Lung microvascular endothelial cell (primary cell): ENCODE results near the gene PRR13. TPM values are rescaled to one million over a fixed set of nuclear protein-coding genes. Genes with fewer than 3 reads are reported as not detected.
"Not testable (repeated sequence)": the region's sequence is repeated elsewhere in the genome, so short reads cannot be mapped to it uniquely, and the experiment has no call there.

ENCODE experiments used
- DNase-seq, 2 donors: peaks; one replicate each; pipeline versions ENCODE4 v3.0.0 to v3.0.0-alpha.2; 2010; ENCODE audit warnings: low read depth in 2 of 2
- total RNA-seq: library from RNA; depleted of rRNA; stranded (reverse); fragments of >200 nt; gene quantifications from 2 replicates; pipeline ENCODE4 v1.2.1, GENCODE V29; 2014

The PRR13 gene
- total RNA-seq, 1 donor from 2014 or later = 14.1 TPM

DNA sequence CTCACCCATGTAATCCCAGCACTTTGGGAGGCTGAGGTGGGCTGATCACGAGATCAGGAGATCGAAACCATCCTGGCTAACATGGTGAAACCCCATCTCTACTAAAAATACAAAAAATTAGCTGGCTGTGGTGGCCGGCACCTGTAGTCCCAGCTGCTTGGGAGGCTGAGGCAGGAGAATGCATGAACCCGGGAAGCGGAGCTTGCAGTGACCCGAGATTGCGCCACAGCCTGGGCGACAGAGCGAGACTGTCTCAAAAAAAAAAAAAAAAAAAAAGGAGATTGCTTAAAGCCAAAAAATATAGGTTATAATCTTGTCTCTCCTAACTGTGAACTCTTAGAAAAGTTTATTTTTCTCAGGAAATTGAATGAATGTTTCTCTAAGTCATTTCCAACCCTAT is 6.2 kb upstream of the PRR13 start:
- not testable (repeated sequence) for DNase-seq

DNA sequence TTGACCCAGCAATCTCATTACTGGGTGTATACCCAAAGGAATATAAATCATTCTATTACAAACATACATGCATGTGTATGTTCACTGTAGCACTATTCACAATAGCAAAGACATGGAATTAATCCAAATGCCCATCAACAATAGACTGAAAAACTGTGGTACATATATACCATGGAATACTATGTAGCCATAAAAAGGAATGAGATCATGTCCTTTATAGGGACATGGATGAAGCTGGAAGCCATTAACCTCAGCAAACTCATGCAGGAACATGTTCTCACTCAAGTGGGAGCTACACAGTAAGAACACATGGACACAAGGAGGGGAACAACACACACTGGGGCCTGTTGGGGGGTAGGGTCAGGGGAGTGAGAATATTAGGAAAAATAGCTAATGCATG is 2.0 kb upstream of the PRR13 start:
- DNase-seq = not testable (repeated sequence)

DNA sequence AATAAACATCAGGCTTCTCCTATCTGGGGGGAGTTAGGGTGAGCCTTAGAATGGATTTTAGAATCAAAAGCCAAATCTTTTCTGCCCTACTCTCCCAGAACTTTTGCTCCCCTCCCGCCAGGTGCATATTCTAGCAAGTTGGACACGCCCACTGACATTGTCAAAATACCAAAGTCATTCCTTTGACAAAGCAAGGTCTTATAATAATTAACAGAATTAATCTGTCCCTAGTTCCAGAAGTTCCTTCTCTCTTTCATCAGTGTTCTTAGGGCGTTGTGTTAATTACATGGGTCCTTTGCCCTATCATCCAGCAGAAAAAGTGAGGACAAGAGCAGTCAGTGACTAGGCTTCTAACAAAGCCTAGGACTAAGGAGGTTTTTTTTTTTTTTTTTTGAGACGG is 2.4 kb downstream of the PRR13 start:
- DNase-seq = no peak

DNA sequence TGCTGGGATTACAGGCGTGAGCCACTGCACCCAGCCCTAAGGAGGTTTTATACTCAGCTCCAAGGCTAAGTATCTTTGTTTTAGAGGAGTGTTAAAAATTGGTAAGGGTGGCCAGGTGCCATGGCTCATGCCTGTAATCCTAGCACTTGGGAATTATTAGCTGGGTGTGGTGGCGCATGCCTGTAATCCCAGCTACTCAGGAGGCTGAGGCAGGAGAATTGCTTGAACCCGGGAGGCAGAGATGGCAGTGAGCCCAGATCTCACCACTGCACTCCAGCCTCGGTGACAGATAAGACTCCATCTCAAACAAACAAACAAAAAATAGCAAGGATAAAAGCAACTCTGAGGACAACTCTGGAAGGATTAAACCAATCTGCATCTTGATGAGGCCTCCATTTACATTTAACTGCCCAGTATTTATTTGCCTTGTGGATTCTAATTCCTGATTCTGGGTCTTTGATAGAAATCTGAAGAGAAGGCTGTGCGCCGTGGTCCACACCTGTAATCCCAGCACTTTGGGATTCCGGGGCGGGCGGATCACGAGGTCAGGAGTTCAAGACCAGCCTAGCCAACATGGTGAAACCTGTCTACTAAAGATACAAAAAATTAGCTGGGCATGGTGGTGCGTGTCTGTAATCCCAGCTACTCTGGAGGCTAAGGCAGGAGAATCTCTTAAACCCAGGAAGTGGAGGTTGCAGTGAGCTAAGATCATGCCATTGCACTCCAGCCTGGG is 3.2 kb downstream of the PRR13 start:
- not testable (repeated sequence) for DNase-seq

DNA sequence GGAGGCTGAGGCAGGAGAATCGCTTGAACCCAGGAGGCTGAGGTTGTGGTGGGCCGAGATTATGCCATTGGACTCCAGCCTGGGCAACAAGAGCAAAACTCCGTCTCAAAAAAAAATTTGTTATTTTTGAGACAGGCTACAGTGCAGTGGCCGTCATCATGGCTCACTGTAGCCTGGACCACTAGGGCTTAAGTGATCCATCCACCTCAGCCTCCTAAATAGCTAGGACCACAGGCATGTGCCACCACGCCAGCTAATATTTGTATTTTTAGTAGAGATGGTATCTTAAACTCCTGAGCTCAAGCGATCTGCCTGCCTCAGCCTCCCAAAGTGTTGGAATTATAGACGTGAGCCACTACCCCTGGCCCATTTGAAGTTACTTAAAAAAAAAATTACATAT is 9.4 kb downstream of the PRR13 start:
- no peak for DNase-seq

DNA sequence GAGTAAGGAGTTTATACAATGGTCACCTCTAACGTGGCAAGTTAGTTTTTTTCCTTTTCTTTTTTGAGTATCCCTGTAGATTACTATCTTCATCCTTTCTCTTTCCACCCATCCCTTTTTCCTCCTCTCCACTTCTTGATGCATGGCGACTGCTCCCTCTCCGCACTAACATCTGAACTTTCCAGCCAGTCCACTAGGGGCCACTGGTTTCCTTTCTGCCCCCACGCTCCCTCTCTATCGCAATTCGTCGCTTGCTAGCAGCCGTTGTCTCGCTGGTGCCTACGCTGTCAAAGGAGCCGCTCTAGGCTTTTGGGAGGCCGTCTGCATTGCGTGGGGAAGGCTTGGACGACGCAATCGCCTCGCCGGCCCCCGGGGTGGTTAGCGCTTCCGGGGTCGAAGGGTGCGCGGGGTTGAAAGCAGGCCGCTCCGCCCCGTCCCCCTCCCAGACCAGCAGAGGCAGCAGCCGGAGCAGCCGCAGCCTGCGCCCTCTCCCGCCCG is 10.2 kb downstream of the PRR13 start, which contains the start of gene PCBP2:
PCBP2 (plus strand) TSS at position 442 of the 498 bp plus-strand sequence. CDS start 2,699 bp downstream, outside the sequence.
- peak; percentile 100 for DNase-seq

DNA sequence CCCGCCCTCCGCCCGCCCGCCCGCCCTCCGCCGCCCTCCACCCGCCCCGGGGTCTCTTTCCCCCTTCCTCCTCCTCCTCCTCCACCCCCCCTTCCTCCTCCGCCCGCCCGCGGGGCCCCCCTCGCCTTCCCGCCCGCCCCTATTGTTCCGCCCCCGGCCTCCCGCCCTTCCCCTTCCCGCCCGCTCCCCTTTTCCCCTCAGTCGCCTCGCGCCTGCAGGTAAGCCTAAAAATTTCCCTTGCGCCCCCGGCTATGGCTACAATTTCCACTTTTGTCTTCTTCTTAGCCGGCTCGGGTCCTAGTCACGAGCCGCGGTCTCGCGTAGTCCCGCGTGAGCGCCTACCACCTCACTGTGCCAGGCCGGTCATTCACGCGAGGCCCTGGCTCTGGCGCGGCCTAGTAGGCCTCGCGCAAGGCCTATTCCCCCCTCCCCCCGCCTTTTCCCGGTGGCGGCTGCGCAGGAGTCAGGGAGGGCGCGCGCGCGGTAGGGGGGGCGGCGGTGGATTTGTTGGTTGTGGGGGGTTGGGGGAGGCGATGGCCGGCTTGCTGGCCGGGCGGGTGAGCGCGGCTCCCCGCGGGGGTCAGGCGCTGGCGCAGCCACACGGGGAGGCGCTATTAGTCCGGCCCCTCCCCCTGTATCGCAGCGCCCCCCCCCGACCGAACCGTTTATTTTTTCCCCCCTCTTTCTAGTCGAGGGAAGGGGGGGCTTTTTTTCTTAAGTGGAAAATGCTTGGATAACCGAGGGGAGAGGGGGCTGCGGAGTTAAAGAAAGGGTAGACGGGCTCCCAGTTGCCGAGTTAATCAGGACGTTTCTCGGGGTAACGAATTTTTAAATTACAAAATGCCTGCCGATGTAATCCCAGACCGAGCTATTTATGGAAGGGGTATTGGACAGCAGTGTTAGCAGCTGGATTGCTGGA is 10.9 kb downstream of the PRR13 start:
- DNase-seq = peak; percentile 96

DNA sequence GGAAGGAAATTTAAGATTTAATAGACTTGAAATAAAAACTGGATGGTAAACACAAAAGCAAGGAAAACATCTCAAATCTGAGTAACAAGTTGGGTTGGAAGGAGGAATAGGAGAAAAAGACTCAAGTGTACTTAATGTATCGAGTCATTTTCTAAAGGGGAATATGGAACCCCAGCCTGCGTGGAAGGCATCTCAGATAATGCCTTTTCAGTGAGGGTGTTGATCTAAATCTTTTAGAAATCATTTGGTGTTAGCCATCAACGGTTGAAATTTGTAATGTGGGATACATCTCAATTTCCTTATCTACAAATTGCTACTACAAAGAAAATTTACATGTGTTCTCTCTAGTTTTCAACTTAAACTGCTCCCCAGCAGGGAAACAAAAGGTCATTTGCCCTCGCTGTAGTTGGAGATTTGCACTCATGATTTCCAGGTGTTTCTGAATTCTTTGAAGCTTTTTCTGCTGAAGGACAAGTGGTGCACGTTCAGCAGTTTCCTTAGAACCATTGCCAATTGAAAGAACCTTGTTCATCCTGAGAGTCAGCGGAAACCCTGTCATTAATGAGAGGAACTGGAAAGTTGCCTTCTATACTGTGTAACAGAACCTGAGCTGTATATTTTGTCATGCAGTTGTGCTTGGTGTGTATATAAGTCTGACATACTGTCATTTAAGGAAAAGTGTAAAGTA is 12.6 kb downstream of the PRR13 start:
- DNase-seq = peak; percentile 15 to 40

DNA sequence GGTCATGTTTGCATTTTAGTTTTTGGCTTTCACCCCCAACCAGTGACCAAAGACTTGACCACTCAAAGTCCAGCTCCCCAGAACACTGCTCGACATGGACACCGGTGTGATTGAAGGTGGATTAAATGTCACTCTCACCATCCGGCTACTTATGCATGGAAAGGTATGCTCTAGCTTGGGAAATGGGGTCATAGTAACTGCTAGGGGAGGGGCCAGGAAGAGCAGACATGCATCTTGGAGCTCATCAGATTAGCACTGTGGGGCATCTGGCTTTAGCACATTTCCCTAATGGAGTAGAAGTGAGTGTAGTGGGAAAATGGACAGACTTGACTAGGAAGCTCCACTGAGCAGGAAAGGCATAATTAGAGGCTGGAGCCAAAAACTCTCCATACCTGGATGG is 13.2 kb downstream of the PRR13 start:
- DNase-seq = no peak

DNA sequence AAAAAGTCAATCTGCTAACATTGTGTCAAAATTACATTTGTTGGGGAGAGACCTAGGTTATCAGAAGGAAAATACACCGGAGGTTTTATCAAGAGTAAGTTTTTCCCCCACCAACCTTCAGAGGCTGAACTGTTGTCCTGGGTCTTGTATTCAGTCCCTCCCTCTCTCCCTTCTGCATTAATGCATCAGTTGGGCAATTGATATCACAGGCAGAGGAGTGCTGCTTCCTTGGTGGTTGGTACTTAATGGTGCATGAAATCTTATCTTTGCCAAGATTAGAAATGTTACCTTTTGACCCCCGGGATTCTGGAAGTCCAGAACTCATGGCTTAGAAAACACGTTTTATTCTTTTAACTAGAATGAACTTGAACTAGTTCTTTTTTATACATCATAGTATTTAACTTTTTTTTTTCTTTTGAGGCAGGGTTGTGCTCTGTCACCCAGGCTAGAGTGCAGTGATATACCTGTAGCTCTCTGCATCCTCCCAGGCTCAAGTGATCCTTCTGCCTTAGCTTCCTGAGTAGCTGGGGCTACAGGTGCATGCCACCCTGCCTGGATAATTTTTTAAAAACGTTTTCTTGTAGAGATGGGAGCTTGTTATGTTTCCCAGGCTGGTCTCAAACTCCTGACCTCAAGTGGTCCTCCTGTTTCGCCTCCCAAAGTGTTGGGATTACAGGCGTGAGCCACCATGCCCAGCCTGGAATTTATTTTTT is 15.3 kb downstream of the PRR13 start:
- no peak for DNase-seq

DNA sequence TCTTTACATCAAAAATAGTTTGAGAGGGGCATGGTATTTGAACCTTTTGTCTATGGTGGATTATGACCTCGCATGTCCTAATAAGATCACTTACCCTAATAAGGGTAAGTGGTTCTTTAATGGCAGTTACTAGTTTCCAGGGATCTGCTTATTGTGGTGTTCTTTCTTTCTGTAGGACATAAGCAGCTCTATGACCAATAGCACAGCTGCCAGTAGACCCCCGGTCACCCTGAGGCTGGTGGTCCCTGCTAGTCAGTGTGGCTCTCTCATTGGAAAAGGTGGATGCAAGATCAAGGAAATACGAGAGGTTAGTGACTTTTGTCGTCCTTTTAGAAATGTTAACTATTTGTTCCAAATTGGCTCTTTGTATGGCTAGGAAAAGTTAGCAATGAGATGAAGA is 17.6 kb downstream of the PRR13 start:
- DNase-seq = no peak

DNA sequence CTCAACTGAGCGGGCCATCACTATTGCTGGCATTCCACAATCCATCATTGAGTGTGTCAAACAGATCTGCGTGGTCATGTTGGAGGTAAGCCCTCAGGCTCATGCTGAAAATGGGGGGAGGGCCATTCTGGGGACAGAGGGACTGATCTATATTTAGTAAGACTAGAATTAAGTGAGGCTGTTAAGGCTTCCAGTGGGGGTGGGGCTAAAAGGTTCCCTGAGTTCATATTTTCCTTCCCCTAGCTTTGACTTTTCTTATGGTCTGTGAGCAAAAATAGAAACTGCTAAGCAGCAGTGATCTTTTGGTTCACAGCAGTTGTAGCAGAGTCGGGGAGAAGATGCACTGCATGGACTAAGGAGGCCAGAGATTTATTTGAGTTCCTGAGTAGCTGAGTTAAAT is 19.5 kb downstream of the PRR13 start:
- no peak for DNase-seq

DNA sequence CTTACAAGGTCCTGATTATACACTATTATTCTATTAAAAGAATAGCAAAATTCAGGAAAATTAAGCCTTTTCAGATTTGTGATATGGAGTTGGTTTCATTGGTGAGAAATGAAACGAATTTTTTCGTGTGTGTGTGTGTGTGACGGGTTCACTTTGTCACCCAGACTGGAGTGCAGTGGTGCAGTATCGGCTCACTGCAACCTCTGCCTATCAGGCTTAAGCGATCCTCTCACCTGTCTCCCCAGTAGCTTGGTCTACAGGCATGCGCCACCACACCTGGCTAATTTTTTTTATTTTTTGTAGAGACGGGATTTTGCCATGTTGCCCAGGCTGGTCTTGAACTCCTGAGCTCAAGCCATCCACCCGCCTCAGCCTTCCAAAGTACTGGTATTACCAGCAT is 20.1 kb downstream of the PRR13 start:
- no peak for DNase-seq

DNA sequence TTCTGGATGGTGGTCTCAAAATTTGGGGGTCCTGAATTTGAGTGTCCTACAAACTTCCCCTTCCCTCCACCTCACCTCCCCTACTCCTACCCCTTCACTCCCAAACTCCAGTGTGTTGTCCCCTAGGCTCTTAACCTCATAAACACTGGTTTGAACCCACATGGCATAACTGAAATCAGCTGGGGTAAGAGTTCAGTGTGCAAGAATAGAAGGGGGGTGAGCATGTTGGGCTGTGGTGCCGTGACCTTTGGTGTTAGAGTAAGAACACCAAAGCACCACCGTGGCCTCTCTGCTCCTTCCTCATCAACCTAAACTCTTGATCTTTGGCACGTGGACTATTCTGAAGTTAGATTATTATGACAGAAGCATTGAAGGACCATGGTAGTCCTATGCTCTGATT is 21.4 kb downstream of the PRR13 start:
- no peak for DNase-seq

DNA sequence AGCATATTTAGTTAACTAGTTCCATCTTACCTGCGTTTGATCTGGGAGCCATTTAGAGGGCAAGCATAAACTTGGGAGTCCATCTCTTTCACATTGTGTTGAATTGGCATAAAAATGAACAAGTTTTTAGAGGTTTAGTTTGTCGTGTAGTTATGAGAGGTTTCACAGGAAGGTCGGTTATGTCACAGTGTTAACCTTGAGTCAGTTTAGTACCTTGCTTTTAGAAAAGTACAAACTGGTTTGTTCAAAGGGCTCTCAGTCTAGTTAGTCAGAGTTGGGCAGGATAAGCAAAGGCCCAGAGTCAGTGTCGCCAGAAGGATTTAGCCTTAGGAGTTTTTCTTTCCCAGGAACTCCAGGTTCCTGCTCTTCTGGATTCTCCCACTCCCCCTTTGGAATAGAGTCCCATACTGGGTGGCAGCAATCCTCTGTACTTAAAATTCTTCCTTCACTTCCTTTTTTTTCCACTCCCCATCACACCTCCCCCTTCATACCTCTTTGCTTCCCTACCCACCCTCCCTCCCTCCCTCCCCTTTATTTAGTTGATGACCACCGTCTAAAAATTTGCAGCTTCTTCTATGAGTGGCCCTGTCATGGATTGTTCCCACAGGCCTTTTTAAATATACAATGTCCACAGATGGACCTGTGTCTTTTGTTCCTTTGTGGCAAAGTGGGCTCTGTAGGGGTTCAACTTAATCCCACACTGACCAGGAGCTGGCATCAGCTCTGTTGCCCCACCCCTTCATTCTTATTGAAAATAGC is 22.4 kb downstream of the PRR13 start:
- DNase-seq = no peak

DNA sequence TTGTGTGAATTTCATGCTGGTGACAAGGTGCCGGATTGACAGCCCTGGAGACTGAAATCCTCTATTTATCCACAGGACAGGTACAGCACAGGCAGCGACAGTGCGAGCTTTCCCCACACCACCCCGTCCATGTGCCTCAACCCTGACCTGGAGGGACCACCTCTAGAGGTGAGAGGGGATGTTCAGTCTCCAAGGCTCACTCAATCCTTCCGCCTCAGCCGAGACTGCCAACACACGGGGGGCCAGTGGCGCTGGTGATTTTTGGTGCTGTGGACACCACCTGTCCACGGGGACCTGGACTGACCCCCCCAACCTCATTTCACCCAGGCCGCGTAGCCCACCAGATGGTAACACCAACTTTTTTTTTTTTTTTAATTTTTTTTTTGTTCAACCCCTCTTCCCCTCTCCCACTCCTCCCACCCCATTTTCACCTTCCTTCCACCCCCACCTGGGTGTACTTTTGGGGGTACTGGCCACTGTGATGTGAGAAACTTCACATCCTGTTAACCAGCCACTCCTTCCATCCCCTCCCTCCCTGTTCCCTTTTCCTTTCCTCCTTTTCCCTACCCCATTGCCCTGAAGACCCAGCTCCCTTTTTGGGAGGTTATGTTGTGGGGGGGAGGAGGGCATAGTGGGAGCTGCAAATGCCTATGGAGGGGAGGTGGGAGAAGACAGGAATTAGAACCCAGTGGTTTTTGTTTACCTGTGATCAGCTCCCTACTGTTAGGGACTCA is 23.3 kb downstream of the PRR13 start:
- no peak for DNase-seq

DNA sequence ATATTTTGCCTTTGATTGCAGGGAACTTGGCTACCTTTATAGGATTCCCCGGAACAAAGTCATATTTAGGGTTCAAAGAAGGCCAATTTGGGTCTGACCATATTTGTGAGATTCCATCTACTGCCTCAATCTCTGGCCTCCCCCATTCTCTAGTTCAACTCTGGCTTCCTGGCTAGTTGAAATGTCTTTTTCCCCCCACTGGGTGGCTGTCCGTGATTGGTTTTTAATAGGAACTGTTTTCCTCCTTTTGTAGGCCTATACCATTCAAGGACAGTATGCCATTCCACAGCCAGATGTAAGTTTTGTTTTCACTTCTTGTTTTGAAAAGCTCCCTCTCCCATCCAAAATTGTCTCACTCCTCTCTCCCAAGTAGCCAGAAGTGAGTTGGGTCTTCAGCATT is 24.1 kb downstream of the PRR13 start:
- DNase-seq = no peak

DNA sequence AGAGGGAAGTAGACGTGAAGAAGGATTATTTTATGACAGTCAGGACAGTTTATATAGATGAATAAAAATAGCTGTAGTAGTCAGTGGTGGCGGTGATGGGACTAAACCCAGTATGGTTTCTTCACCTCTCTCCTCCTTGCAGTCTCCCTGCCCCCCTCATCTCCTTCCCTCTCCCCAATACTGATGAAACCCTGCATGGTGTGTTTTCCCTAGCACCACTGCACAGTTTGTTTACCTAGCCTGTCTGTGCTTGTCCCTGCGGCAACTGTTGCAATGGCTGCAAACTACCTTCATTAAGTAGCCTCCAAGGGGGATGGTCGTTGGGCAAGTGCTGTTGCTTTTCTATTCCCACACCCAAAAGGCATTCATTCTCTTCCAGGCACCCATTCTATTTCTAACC is 25.1 kb downstream of the PRR13 start:
- no peak for DNase-seq

DNA sequence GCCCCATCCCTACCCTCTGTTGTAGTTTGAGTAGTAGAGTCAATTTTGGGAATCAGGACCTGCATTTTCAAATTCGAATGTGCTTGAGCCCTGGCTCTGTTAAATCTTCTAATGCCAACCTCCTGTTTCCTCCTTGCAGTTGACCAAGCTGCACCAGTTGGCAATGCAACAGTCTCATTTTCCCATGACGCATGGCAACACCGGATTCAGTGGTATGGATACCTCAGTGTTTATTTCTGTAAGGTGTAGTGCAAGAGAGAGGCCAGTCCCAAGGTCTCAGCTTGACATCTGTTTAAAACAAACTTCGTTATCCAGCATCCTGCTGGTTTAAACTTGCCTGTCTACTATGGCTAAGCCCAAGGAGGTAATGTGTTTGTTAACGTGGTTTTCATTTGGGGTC is 25.5 kb downstream of the PRR13 start:
- DNase-seq = no peak

DNA sequence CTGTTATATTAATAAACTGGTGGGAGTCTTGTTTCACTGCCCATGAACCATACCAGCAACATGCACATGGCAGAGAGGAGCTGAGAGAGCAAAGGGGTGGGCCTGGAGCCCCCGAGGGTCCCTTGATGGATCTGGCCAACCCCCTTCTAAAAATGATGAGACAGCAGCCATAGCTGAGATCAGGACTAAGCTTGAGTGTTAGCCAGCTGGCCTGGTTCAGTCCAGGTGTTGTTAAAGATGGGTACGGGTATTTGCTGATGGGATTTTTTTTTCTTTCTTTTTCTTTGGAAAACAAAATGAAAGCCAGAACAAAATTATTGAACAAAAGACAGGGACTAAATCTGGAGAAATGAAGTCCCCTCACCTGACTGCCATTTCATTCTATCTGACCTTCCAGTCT is 26.3 kb downstream of the PRR13 start:
- no peak for DNase-seq
